HUES6 (cell line): ENCODE results near the gene MST1.

ENCODE experiments used
- H3K27ac ChIP-seq: 2 replicates; pipeline ENCODE4 v1.7.0; 2013; ENCODE audit warnings: low read depth, mild to moderate bottlenecking, low read length, inconsistent platforms
- H3K27me3 ChIP-seq: 2 replicates; pipeline ENCODE4 v1.6.1; 2013; ENCODE audit warnings: low read length; ENCODE audit not compliant: control insufficient read depth, insufficient read depth
- H3K36me3 ChIP-seq: 2 replicates; pipeline ENCODE4 v1.6.1; 2013; ENCODE audit warnings: low read length; ENCODE audit not compliant: control insufficient read depth, insufficient read depth
- H3K4me1 ChIP-seq: 2 replicates; pipeline ENCODE4 v1.6.1; 2013; ENCODE audit warnings: low read length; ENCODE audit not compliant: control insufficient read depth, insufficient read depth
- H3K4me3 ChIP-seq: 2 replicates; pipeline ENCODE4 v1.5.1; 2013; ENCODE audit warnings: low read depth, low read length
- H3K9ac ChIP-seq: one replicate; pipeline ENCODE4 v1.6.1; 2013; ENCODE audit warnings: mild to moderate bottlenecking, low read length
- H3K9me3 ChIP-seq: 2 replicates; pipeline ENCODE4 v1.6.1; 2013; ENCODE audit warnings: low read depth, low read length; ENCODE audit not compliant: control insufficient read depth, insufficient read depth

Gene MST1

GRCh38 chr3:49653621-49654020, 35.7 kb downstream of the MST1 start:
- H3K4me1 ChIP-seq: peaks cover 5% of the 10 kb centered on the region; the same call in 1 of the 2 replicates

GRCh38 chr3:49652903-49653415, 36.3 kb downstream of the MST1 start:
- no peak overlapping the region for H3K27ac ChIP-seq
- no peak overlapping the region for H3K4me3 ChIP-seq
- H3K27me3 ChIP-seq: no peaks in the 10 kb centered on the region
- no peak overlapping the region for H3K9ac ChIP-seq
- H3K36me3 ChIP-seq: no peaks in the 10 kb centered on the region
- H3K4me1 ChIP-seq: peaks cover 6% of the 10 kb centered on the region; the same call in 1 of the 2 replicates
- no peaks in the 10 kb centered on the region for H3K9me3 ChIP-seq

More at GRCh38 chr3:49653621-49654020, 35.7 kb downstream of the MST1 start:
- no peaks in the 10 kb centered on the region for H3K36me3 ChIP-seq
- H3K9me3 ChIP-seq: no peaks in the 10 kb centered on the region
- no peak overlapping the region for H3K9ac ChIP-seq
- H3K4me3 ChIP-seq: no peak overlapping the region
- no peaks in the 10 kb centered on the region for H3K27me3 ChIP-seq
- no peak overlapping the region for H3K27ac ChIP-seq

GRCh38 chr3:49652218-49652902, 36.9 kb downstream of the MST1 start:
- no peak overlapping the region for H3K9ac ChIP-seq
- no peaks in the 10 kb centered on the region for H3K27me3 ChIP-seq
- H3K27ac ChIP-seq: no peak overlapping the region
- H3K9me3 ChIP-seq: no peaks in the 10 kb centered on the region
- no peaks in the 10 kb centered on the region for H3K36me3 ChIP-seq
- H3K4me1 ChIP-seq: peaks cover 9% of the 10 kb centered on the region; the same call in 1 of the 2 replicates
- no peak overlapping the region for H3K4me3 ChIP-seq

- Histone ChIP-seq H3K9me3 (no peaks in the 10 kb centered on the region), H3K9ac (no peak overlapping the region), H3K36me3 (no peaks in the 10 kb centered on the region), H3K4me1 (peaks cover 9% of the 10 kb centered on the region; the same call in 1 of the 2 replicates), H3K27me3 (no peaks in the 10 kb centered on the region), H3K4me3 (no peak overlapping the region), H3K27ac (no peak overlapping the region)
These were observed 38.6 kb downstream of the MST1 start for GRCh38 chr3:49650637-49651036.

- no peak overlapping the region for H3K9ac ChIP-seq
- H3K36me3 ChIP-seq: no peaks in the 10 kb centered on the region
- no peaks in the 10 kb centered on the region for H3K9me3 ChIP-seq
- H3K4me3 ChIP-seq: no peak overlapping the region
- no peaks in the 10 kb centered on the region for H3K27me3 ChIP-seq
- peaks cover 9% of the 10 kb centered on the region; the same call in 1 of the 2 replicates for H3K4me1 ChIP-seq
- no peak overlapping the region for H3K27ac ChIP-seq
These were observed 39.1 kb downstream of the MST1 start for GRCh38 chr3:49650177-49650576.

GRCh38 chr3:49649576-49649975, 39.7 kb downstream of the MST1 start:
- Histone ChIP-seq H3K27me3 (no peaks in the 10 kb centered on the region), H3K27ac (no peak overlapping the region), H3K36me3 (no peaks in the 10 kb centered on the region), H3K9me3 (no peaks in the 10 kb centered on the region), H3K4me1 (peaks cover 9% of the 10 kb centered on the region; the same call in 1 of the 2 replicates), H3K9ac (no peak overlapping the region), H3K4me3 (no peak overlapping the region)

- no peaks in the 10 kb centered on the region for H3K9me3 ChIP-seq
- H3K27ac ChIP-seq: no peak overlapping the region
- peaks cover 9% of the 10 kb centered on the region; the same call in 1 of the 2 replicates for H3K4me1 ChIP-seq
- no peaks in the 10 kb centered on the region for H3K27me3 ChIP-seq
- H3K36me3 ChIP-seq: no peaks in the 10 kb centered on the region
- no peak overlapping the region for H3K9ac ChIP-seq
- no peak overlapping the region for H3K4me3 ChIP-seq
These were observed 40.8 kb downstream of the MST1 start for GRCh38 chr3:49648354-49649019.

- H3K27ac ChIP-seq: no peak overlapping the region
- no peaks in the 10 kb centered on the region for H3K27me3 ChIP-seq
- no peaks in the 10 kb centered on the region for H3K36me3 ChIP-seq
- no peak overlapping the region for H3K9ac ChIP-seq
- no peaks in the 10 kb centered on the region for H3K9me3 ChIP-seq
- peaks cover 9% of the 10 kb centered on the region; the same call in 1 of the 2 replicates for H3K4me1 ChIP-seq
- H3K4me3 ChIP-seq: no peak overlapping the region
These were observed 41.5 kb downstream of the MST1 start for GRCh38 chr3:49647741-49648140.

GRCh38 chr3:49646236-49646635, 43.0 kb downstream of the MST1 start:
- Histone ChIP-seq H3K36me3 (no peaks in the 10 kb centered on the region), H3K27me3 (no peaks in the 10 kb centered on the region), H3K27ac (no peak overlapping the region), H3K9ac (no peak overlapping the region), H3K9me3 (no peaks in the 10 kb centered on the region), H3K4me1 (peaks cover 9% of the 10 kb centered on the region; the same call in 1 of the 2 replicates), H3K4me3 (no peak overlapping the region)

GRCh38 chr3:49644684-49645083, 44.6 kb downstream of the MST1 start:
- Histone ChIP-seq H3K27ac (no peak overlapping the region), H3K4me1 (peaks cover 7% of the 10 kb centered on the region; the same call in 1 of the 2 replicates), H3K27me3 (no peaks in the 10 kb centered on the region), H3K4me3 (no peak overlapping the region), H3K9ac (no peak overlapping the region), H3K9me3 (no peaks in the 10 kb centered on the region), H3K36me3 (no peaks in the 10 kb centered on the region)

- Histone ChIP-seq H3K36me3 (no peaks in the 10 kb centered on the region), H3K4me1 (peaks cover under 1% of the 10 kb centered on the region; the same call in 1 of the 2 replicates), H3K4me3 (no peak overlapping the region), H3K27me3 (no peaks in the 10 kb centered on the region), H3K27ac (no peak overlapping the region), H3K9ac (no peak overlapping the region), H3K9me3 (no peaks in the 10 kb centered on the region)
These were observed 46.5 kb downstream of the MST1 start for GRCh38 chr3:49642708-49643145.
